Pons (tissue), 1 donor: ENCODE results near the gene MAP2K5.
"Not testable (repeated sequence)": the region's sequence is repeated elsewhere in the genome, so short reads cannot be mapped to it uniquely, and the experiment has no call there.

Experiments
- DNase-seq: peaks from one replicate; pipeline ENCODE4 v3.0.0-alpha.2; 2016; ENCODE audit warnings: low spot score

Gene MAP2K5

GRCh38 chr15:67601073-67601472 is 58.6 kb downstream of the MAP2K5 start:
- DNase-seq = no peak

- DNase-seq = no peak
Observed at GRCh38 chr15:67603063-67603462, 60.6 kb downstream of the MAP2K5 start.

GRCh38 chr15:67605871-67606270 is 63.4 kb downstream of the MAP2K5 start:
- no peak for DNase-seq

GRCh38 chr15:67606742-67607141 is 64.2 kb downstream of the MAP2K5 start:
- no peak for DNase-seq

- DNase-seq = no peak
Observed at GRCh38 chr15:67607329-67607728, 64.8 kb downstream of the MAP2K5 start.

- DNase-seq = no peak
Observed at GRCh38 chr15:67607959-67608637, 65.6 kb downstream of the MAP2K5 start.

GRCh38 chr15:67608638-67608959 is 66.1 kb downstream of the MAP2K5 start:
- no peak for DNase-seq

GRCh38 chr15:67611370-67612369 is 69.2 kb downstream of the MAP2K5 start:
- DNase-seq = no peak

GRCh38 chr15:67613211-67613610 is 70.7 kb downstream of the MAP2K5 start:
- DNase-seq = no peak

- no peak for DNase-seq
Observed at GRCh38 chr15:67613708-67614107, 71.2 kb downstream of the MAP2K5 start.

GRCh38 chr15:67615131-67615534 is 72.6 kb downstream of the MAP2K5 start:
- DNase-seq = not testable (repeated sequence)

- no peak for DNase-seq
Observed at GRCh38 chr15:67618297-67618696, 75.8 kb downstream of the MAP2K5 start.

- DNase-seq = no peak
Observed at GRCh38 chr15:67622110-67622509, 79.6 kb downstream of the MAP2K5 start.

GRCh38 chr15:67632261-67632660 is 89.8 kb downstream of the MAP2K5 start:
- no peak for DNase-seq

- not testable (repeated sequence) for DNase-seq
Observed at GRCh38 chr15:67635950-67636349, 93.4 kb downstream of the MAP2K5 start.

- no peak for DNase-seq
Observed at GRCh38 chr15:67639591-67639990, 97.1 kb downstream of the MAP2K5 start.

- DNase-seq = no peak
Observed at GRCh38 chr15:67641453-67641852, 99.0 kb downstream of the MAP2K5 start.

- DNase-seq = no peak
Observed at GRCh38 chr15:67646847-67647246, 104.3 kb downstream of the MAP2K5 start.

GRCh38 chr15:67652586-67652985 is 110.1 kb downstream of the MAP2K5 start:
- no peak for DNase-seq

- no peak for DNase-seq
Observed at GRCh38 chr15:67660446-67660845, 117.9 kb downstream of the MAP2K5 start.

GRCh38 chr15:67660874-67661606 is 118.5 kb downstream of the MAP2K5 start:
- DNase-seq = no peak

- DNase-seq = no peak
Observed at GRCh38 chr15:67670647-67671305, 128.3 kb downstream of the MAP2K5 start.
